ENCODE measurements around the gene SLC4A4. TPM values are rescaled to one million over a fixed set of nuclear protein-coding genes. Genes with fewer than 3 reads are reported as not detected.

Gene SLC4A4
- total and polyA plus RNA-seq, 10 of the 15 experiments (the other 5 are each of a cell fraction or from before 2014, with no cell fraction given) = 0.05 to 0.44 (median 0.18) TPM

GRCh38 chr4:71290074-71290473, 48.7 kb upstream of the SLC4A4 start:
- POLR2A ChIA-PET = no interaction called here
- H3K4me1 ChIP-seq (ENCODE audit: control insufficient read depth, insufficient read depth, low read length) = no peaks in the 10 kb centered on the region
- H2AFZ ChIP-seq (ENCODE audit: control insufficient read depth, low read depth, low read length) = no peak overlapping the region
- TF ChIP-seq RELA (IDR thresholded peaks at IDR 0.05; ENCODE audit: borderline replicate concordance, partially characterized antibody) (no peak), RAD51 (IDR thresholded peaks at IDR 0.05) (no peak), HDAC6 (IDR thresholded peaks at IDR 0.05; ENCODE audit: unreplicated experiment) (no peak), CBX5 (IDR thresholded peaks at IDR 0.05; ENCODE audit: low read depth) (no peak), SP1 (IDR thresholded peaks at IDR 0.05; ENCODE audit: low read depth, low read length) (no peak), MEF2B (IDR thresholded peaks at IDR 0.05; ENCODE audit: partially characterized antibody, poor library complexity, severe bottlenecking) (no peak), EED (IDR thresholded peaks at IDR 0.05; ENCODE audit: low read depth) (no peak), SREBF2 (IDR thresholded peaks at IDR 0.05; ENCODE audit: low read length) (no peak), SKIL (IDR thresholded peaks at IDR 0.05; ENCODE audit: low read depth, poor library complexity, severe bottlenecking) (no peak), ETV6 (conservative IDR thresholded peaks at IDR 0.05 in 1 of 2, IDR thresholded peaks at IDR 0.05 in 1 of 2; ENCODE audit: borderline replicate concordance in 1 of 2, low read depth in 1 of 2) (no peak)
- H3K27ac ChIP-seq (ENCODE audit: control insufficient read depth, insufficient read depth) = no peak overlapping the region
- FAIRE-seq = no peak
- no peak overlapping the region for H3K9ac ChIP-seq (ENCODE audit: control insufficient read depth, insufficient read depth, low read length)
- intact Hi-C loops (cut with micrococcal nuclease; ENCODE audit: unreplicated experiment) = no loop called here
- H3K4me3 ChIP-seq = no peak overlapping the region
- H3K9me3 ChIP-seq (replicated peaks; ENCODE audit: control insufficient read depth, insufficient read depth, low read length) = no peaks in the 10 kb centered on the region
- SMC1A ChIA-PET (ENCODE audit: uncharacterized antibody, unreplicated experiment) = interaction anchor here (1.2 kb wide), 1 partner anchor 15 kb away, joined by 3 read pairs; no protein-coding TSS in a partner anchor
- in situ Hi-C loops (cut with MboI) = no loop called here
- H3K4me2 ChIP-seq (ENCODE audit: control insufficient read depth, insufficient read depth) = no peak overlapping the region
- no peaks in the 10 kb centered on the region for H3K79me2 ChIP-seq (ENCODE audit: control insufficient read depth, insufficient read depth, low read length)
- BruUV-seq (replicated peaks) = no TSS peak
- RAD21 ChIA-PET (ENCODE audit: unreplicated experiment) = no interaction called here
- no peaks in the 10 kb centered on the region for H3K27me3 ChIP-seq (replicated peaks in 1 of 2; ENCODE audit: control insufficient read depth in 2 of 2, insufficient read depth in 2 of 2, low read length in 1 of 2)
- WGBS (ENCODE audit: insufficient coverage, insufficient replicate concordance, low lambda C conversion rate, missing lambda C conversion rate) = 29% methylated on average over 3 of the region's 3 CpGs
- no peaks in the 10 kb centered on the region for H4K20me1 ChIP-seq (ENCODE audit: control insufficient read depth, insufficient read depth)
- DNase-seq (ENCODE audit: low read depth, low spot score) = no peak
- ATAC-seq = no peak
- CTCF ChIA-PET = interaction anchor here (1.6 kb wide), 1 partner anchor 19 kb away, joined by 3 read pairs; no protein-coding TSS in a partner anchor
- no peaks in the 10 kb centered on the region for H3K36me3 ChIP-seq (ENCODE audit: control insufficient read depth in 2 of 2, insufficient read depth in 2 of 2, low read length in 1 of 2)

Measured in GM12878 (cell line).